GM19351 (cell line): Measurements from ENCODE around the gene LRRTM4.
"Not testable (repeated sequence)": the region's sequence is repeated elsewhere in the genome, so short reads cannot be mapped to it uniquely, and the experiment has no call there.

Experiments used
- ATAC-seq: cut with Tn5 transposase; IDR thresholded peaks from one replicate; pipeline ENCODE4 v1.9.1; 2021; ENCODE audit warnings: mild to moderate bottlenecking, moderate library complexity; ENCODE audit not compliant: unreplicated experiment

LRRTM4 gene

GRCh38 chr2:77190721-77191346, 331.3 kb downstream of the LRRTM4 start:
- no peak for ATAC-seq

GRCh38 chr2:77185052-77185451, 337.1 kb downstream of the LRRTM4 start:
- ATAC-seq, result no peak

DNA sequence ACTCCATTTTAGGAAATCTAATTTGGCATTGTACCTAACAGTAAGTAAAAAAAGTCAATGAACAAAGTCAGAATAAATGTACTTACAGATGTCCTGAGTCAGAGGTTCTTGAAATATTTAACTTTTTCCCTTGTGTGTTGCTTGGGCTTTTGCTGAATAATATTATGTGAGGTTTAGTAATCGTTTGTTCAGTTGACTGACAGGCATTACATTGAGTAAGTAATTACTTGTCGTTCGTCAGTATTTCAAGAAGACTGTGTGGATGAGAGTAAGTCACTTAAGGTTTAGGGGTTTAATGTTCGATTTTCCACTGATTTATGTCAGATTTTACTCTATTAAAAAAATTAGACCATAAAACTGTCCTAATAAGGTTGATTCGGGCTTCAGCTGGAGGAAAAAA, 342.9 kb downstream of the LRRTM4 start:
- no peak for ATAC-seq

DNA sequence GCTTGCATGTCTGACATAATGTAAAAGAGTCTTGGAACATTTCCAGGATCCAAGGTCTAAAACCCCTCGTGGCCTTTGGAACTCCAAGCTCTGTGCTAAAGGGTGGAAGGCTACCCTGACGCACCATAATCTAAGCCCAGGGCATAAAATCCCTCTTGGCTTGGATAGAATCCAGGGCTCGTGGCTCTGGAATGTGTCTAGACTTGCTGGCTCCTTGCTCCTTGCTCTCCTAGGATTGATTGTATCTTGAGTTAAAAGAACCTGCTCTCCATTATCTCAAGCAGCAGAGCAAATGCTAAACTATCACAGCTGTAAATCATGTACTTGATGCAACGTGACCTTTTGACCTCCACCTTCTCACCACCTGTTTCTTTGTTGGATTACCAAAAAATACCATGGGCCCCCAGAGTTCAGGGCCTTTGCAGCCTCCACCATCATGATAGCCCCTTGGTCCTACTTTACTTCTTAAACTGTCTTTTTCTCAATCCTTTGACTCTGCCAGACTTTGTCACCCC, 346.9 kb downstream of the LRRTM4 start:
- not testable (repeated sequence) for ATAC-seq

GRCh38 chr2:77169426-77169825, 352.8 kb downstream of the LRRTM4 start:
- no peak for ATAC-seq

GRCh38 chr2:77164021-77164420, 358.2 kb downstream of the LRRTM4 start:
- not testable (repeated sequence) for ATAC-seq

DNA sequence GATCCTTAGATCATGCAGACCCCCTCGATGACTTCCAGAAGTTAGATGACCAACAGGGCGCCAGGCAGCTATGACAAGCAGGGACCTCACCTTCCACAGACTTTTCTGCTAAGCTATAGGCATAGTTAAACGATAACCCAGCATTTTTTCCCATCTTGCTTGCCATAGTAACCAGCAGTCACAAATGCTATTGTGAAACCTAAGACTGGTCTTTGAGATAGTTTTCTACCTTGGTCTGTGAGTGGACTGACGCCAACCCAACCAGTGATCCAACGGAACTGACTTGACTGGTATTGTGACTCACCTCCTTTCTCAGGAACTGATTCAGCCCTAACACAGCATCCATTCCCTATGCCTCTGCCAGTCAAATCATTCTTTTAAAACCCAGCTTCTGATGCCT, 361.2 kb downstream of the LRRTM4 start:
- ATAC-seq, result no peak

- no peak for ATAC-seq
These were observed 365.6 kb downstream of the LRRTM4 start for GRCh38 chr2:77156599-77156998.

GRCh38 chr2:77155511-77155910, 366.7 kb downstream of the LRRTM4 start:
- no peak for ATAC-seq

DNA sequence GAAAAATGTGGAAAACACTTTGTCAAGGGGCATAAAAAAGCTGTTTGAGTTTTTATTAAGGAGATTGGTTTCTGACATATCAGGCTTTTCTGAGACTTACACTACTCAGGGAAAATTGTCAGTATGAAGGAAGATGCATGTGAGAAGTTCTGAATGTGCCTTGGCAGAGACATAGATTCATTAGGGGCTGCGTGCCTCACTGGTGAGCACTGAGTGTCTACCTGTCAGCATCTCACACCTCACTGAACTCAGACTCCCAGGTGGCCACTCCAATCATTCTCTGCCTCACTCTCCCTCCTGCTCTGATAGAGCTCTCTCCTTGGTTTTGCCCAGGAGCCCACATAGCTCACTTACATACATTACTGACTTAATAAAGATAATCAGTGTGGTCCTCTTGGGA, 372.6 kb downstream of the LRRTM4 start:
- no peak for ATAC-seq

DNA sequence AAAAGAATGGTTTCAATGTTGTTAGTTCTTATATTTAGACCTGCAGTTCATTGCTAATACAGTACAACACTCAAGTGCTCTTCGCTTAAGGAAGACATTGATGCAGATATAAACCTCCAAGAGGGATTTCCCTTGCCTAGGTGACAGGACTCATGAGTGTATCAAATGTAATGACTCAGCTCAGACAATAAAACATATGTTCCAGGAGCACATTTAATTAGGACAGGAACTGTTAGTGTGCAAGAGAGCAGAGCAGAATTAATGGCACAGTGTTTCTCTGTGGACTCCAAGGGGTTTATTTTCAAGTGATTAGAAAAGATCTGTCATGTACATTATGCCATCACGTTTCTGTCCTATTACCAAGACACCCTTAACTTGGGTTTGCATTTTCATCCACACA, 375.0 kb downstream of the LRRTM4 start:
- ATAC-seq, result no peak

DNA sequence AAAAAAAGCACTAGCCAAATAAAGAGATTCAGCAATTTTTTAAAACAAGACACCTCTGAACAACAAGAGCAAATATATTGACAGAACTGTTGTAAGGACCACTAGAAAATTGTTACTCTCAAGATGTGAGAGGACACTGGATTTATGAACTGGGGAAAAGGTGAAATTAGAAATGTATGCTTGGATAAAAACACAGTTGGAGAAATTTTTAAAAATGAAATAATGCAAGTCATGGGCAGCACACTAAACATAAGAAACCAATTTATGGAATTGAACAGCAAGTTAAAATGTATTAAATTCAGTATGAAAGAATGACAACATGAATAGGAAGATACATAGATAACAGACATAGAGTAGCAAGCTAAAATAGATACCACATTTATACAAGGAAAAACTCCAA, 377.4 kb downstream of the LRRTM4 start:
- no peak for ATAC-seq

DNA sequence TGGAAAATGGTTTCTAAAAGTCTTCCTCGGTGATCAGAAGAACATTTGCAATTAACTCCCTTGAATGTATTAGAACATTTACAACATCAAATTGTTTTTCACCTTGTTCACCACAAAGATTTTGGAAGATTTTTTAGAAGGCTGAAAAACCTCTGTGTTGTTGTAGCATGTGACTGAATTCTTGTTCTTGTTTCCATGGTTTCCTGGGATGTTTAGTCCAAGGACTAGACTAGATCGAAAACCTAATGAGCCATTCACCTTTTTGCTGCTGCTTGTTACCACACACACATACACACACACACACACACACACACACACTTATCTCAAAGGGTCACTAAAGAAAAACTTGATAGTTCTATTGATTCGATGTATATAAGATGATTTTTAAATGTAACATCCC, 380.0 kb downstream of the LRRTM4 start:
- no peak for ATAC-seq

GRCh38 chr2:77128479-77128878, 393.7 kb downstream of the LRRTM4 start:
- ATAC-seq, result not testable (repeated sequence)

GRCh38 chr2:77127345-77127744, 394.8 kb downstream of the LRRTM4 start:
- no peak for ATAC-seq

DNA sequence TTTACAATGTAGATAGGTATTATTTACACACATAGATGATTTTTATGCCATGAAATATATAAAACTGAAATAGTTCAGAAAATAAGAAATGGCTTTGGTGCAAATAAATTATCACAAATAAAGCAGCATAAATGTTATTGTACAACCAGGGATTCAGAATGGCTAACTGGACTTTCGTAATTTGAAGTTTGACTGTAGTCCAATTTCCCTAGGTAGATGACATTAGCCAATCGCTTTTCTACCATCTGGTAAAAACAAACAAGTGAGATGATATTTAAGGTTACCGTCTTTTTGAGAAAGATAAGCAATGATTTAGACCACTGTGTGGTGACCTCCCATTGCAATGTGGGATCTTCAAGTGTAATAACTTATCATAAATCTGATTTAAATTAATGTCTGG, 400.7 kb downstream of the LRRTM4 start:
- ATAC-seq, result no peak

DNA sequence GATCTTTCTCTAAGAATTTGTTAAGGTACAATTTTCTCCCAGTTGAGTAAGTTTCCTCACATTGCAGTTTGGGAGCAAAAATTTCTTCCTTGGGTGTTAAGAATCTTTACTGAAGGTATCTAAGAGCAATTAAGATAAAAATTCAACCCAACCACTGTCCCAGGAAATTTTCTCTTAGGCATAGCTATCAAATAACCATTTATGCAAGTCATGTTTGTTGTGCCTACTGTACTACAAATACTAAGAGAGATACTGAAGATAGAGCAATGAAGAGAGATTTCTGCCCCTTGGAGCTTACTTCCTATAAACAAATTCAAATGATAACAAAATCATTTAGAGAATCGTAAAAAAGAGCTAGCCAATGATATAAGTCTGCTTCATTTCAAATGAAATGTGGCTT, 402.8 kb downstream of the LRRTM4 start:
- ATAC-seq, result no peak

DNA sequence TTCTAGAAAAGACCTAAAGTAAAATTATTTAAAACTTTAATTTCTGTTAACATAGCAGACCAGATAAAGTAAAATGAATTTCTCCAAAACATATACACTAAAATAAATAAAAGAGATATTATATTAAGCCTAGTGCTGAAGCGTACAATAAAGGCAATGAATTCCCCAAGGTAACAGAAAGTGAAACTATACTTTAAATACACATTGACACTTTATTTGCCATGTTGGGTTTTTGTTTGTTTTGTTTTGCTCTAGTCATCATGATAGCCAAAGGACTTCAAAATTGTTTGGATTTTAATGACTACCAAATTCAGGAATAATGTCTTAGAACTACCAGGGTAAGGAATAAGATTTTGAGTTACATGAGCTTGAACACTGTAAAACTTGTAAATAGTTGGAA, 413.3 kb downstream of the LRRTM4 start:
- no peak for ATAC-seq

- ATAC-seq, result no peak
These were observed 417.2 kb downstream of the LRRTM4 start for GRCh38 chr2:77105008-77105407.

DNA sequence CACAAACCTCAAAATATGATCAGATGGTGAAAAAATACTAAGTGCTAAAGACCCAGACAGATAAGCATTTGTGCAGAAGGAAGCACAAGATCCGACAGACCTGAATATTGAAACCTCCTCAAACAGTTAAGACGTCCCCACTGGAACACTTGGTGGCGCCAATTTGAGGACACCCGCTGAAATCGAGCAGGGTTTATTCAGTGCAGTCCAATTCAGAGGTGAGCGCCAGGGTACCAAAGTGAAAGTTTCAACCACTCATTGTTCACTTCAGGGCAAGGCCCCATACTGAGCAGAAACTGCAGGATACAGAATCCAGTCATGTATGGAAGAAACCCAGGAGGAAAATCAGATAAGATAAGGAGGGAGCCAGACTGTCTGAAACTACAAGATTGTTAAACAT, 417.6 kb downstream of the LRRTM4 start:
- no peak for ATAC-seq

- no peak for ATAC-seq
These were observed 419.2 kb downstream of the LRRTM4 start for GRCh38 chr2:77102927-77103326.

DNA sequence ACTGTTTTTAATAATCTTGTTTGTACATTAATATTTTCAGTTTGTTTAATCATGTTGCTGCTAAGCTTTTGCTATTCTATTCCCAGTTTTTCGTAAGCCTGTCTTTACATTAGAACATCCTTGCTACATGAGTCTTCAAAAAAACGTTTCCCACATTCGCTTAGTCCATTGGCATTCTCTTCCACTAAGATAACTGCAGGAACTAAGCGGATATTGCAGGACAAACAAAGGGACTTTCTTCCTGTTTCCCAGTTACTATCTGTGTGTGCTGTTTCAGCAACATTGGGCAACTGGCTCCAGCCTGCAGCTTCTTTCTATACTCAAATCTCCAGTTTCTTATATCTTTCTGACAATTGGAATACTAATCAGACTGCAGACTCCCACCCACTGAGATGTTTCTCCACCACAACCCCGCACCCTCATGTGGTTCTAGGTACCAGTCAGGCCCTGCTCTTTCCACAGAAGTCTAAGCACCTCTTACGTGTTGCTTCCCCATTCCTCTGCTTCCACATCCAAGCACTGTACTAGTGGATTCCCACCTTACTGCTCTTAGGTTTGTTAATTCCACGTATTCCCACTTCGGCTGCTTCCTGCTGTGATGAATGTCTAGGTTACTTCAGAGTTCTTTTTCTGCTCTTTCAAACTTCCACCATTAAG, 420.3 kb downstream of the LRRTM4 start:
- no peak for ATAC-seq

DNA sequence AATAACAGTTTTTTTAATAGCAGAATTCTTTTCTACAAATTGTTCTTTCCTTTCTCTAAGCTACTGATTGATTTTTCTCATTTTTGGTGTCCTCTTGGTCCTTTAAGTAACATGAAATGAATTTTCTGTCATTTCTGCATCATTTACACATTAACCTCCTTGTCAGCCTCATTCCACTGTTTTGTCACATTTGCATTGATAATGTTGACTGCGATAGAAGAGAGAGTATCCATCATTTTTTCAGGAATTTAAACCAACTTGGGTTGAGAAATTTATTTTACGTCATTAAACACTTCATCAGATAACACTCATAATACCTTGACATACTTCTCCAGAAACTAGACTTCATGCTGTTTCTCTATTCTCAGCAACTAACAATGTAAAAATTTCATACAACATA, 422.2 kb downstream of the LRRTM4 start:
- ATAC-seq, result no peak
